ENCODE measurements around the gene RPH3AL.
"Not testable (repeated sequence)": the region's sequence is repeated elsewhere in the genome, so short reads cannot be mapped to it uniquely, and the experiment has no call there.

Gene RPH3AL

GRCh38 chr17:315399-315798, 37.2 kb downstream of the RPH3AL start:
- not testable (repeated sequence) for DNase-seq

- not testable (repeated sequence) for DNase-seq
Measured at GRCh38 chr17:314614-314944, 38.0 kb downstream of the RPH3AL start.

- DNase-seq, result no peak
Measured at GRCh38 chr17:313911-314613, 38.5 kb downstream of the RPH3AL start.

GRCh38 chr17:313231-313630, 39.4 kb downstream of the RPH3AL start:
- DNase-seq, result no peak

GRCh38 chr17:312476-313148, 40.0 kb downstream of the RPH3AL start:
- no peak for DNase-seq

GRCh38 chr17:311119-311782, 41.4 kb downstream of the RPH3AL start:
- DNase-seq, result no peak

GRCh38 chr17:310111-311010, 42.2 kb downstream of the RPH3AL start:
- DNase-seq, result no peak

- no peak for DNase-seq
Measured at GRCh38 chr17:309361-309888, 43.2 kb downstream of the RPH3AL start.

GRCh38 chr17:307741-308507, 44.7 kb downstream of the RPH3AL start:
- DNase-seq, result no peak

GRCh38 chr17:307295-307691, 45.3 kb downstream of the RPH3AL start:
- DNase-seq, result no peak

- no peak for DNase-seq
Measured at GRCh38 chr17:306536-307294, 45.9 kb downstream of the RPH3AL start.

GRCh38 chr17:306116-306515, 46.5 kb downstream of the RPH3AL start:
- DNase-seq, result no peak

- no peak for DNase-seq
Measured at GRCh38 chr17:305090-305976, 47.3 kb downstream of the RPH3AL start.

- DNase-seq, result no peak
Measured at GRCh38 chr17:304461-304860, 48.1 kb downstream of the RPH3AL start.

GRCh38 chr17:303168-303567, 49.4 kb downstream of the RPH3AL start:
- DNase-seq, result no peak

GRCh38 chr17:302300-302698, 50.3 kb downstream of the RPH3AL start:
- no peak for DNase-seq

GRCh38 chr17:301681-302299, 50.8 kb downstream of the RPH3AL start:
- DNase-seq, result no peak

GRCh38 chr17:300881-301280, 51.7 kb downstream of the RPH3AL start:
- DNase-seq, result no peak

- DNase-seq, result no peak
Measured at GRCh38 chr17:299546-299945, 53.1 kb downstream of the RPH3AL start.

Data from activated T-cell treated with anti-CD3 and anti-CD28 coated beads for 4 hours (primary cell).